ENCODE results near the gene TIAM2.

GRCh38 chr6:155234167-155234566, 239.1 kb downstream of the TIAM2 start:
- TF ChIP-seq EZH2 (IDR thresholded peaks at IDR 0.05; ENCODE audit: borderline replicate concordance, low read length) = no peak
- TF ChIP-seq, protein P1, sequence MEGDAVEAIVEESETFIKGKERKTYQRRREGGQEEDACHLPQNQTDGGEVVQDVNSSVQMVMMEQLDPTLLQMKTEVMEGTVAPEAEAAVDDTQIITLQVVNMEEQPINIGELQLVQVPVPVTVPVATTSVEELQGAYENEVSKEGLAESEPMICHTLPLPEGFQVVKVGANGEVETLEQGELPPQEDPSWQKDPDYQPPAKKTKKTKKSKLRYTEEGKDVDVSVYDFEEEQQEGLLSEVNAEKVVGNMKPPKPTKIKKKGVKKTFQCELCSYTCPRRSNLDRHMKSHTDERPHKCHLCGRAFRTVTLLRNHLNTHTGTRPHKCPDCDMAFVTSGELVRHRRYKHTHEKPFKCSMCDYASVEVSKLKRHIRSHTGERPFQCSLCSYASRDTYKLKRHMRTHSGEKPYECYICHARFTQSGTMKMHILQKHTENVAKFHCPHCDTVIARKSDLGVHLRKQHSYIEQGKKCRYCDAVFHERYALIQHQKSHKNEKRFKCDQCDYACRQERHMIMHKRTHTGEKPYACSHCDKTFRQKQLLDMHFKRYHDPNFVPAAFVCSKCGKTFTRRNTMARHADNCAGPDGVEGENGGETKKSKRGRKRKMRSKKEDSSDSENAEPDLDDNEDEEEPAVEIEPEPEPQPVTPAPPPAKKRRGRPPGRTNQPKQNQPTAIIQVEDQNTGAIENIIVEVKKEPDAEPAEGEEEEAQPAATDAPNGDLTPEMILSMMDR (IDR thresholded peaks at IDR 0.05; ENCODE audit: low read length) = no peak

Data from OCI-LY1 (cell line).